ENCODE results near the gene FGF13. TPM values are rescaled to one million over a fixed set of nuclear protein-coding genes. Genes with fewer than 3 reads are reported as not detected.
A peak's percentile ranks its signal among the peaks of the same experiment; 100 is the strongest.

The FGF13 gene
- total RNA-seq: 59.1 TPM
- polyA plus RNA-seq: 10.5 TPM

DNA sequence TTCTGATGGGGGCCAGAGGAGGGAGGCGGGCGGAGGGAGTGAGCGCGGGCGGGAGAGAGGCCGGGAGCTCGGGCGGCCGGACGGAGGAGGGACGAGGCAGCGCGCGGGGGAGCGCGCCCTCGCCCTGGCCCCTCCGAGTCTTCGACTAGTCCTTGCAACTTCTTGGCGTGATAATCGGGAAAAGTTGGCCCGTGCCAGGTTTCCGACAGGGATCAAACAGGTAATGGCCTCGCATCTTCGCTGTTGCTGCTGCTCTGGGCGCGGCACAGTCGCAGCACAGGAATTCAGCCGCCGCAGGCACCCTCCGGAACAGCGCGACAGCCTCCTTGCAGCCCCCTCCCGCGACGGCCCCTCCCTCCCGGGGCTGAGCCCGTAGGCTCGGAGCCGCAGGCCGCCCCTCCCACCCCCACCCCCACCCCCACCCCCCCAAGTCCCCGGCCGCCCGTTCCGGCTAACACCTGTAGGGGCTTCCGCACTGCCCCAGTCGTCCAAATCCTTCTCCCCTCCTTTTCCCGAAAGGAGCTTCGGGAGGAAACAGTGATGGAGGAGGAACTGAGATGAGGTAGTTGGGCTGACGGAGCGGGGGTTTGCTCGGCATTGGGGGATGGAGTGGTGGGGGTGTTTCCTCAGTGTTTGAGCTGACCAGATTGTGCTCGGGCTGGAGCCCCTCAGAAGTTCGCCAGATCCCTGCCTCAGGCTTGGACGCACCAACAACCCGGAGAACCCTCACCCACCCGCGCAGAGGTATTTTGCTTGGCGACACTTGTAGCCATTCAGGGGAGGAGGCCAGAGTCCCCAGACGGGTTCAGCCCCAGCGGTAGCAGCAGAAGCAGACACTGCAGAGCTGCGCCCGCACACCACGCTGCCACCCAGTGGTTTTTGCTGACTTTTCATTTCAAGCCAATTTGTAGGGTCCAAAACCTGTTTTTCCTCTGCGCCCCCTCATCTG lies at the start of gene FGF13:
Gene FGF13, minus strand, starts transcription at position 319 of the 949 bp plus-strand sequence. CDS start 714 bp downstream, outside the sequence.
- H3K36me3 ChIP-seq (ENCODE audit: insufficient read depth): no peaks in the 10 kb centered on the region
- under 1% methylated on average over 52 of the region's 65 CpGs for WGBS
- peak within 1 kb of the TSS; percentile 43 for H3K4me3 ChIP-seq (ENCODE audit: low read depth, low read length)
- H3K4me1 ChIP-seq (ENCODE audit: insufficient read depth): no peaks in the 10 kb centered on the region
- no peak within 1 kb of the TSS for H3K27ac ChIP-seq (ENCODE audit: low read depth)
- DNase-seq (ENCODE audit: extremely low spot score): no peak

DNA sequence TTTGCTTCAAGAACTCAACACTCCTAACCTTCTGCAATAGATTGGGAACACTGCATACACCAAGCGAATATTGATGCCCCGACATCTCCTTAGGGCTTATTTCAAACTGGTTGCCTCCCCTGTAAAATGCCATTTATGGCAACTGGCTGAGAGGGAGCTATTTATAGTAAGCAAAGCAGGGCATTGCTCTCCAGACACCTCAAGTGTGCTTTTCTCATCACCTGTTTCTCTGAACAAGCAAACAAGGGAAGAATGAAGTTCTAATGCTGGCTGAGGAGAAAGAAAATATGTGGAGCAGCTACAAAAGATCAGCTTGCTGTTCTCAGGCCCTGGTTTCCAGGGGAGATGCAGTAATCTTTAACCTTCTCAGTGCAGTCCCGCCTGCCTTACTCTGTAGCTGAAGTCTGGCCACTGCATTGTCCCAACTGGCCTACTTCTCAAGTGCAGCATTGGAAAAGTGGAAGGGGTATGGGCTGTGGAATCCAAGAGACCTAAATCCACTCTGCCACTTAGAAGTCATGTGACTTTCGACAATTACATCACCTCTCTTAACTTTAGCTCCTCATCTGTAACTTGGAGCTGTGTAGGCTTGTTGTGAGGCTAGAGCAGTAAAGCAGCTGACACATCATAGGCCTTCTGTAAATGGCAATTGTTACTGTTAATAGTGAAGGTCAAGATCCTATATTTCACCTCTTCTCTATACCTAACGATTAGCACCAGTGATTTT lies 47.9 kb upstream of the FGF13 start:
- no peak overlapping the region for H3K4me3 ChIP-seq (ENCODE audit: low read depth, low read length)
- no peaks in the 10 kb centered on the region for H3K36me3 ChIP-seq (ENCODE audit: insufficient read depth)
- no peak for DNase-seq (ENCODE audit: extremely low spot score)
- no peak overlapping the region for H3K27ac ChIP-seq (ENCODE audit: low read depth)
- 72% methylated on average over 5 of the region's 5 CpGs for WGBS
- H3K4me1 ChIP-seq (ENCODE audit: insufficient read depth): no peaks in the 10 kb centered on the region

GRCh38 chrX:138756234-138756633 lies 44.7 kb upstream of the FGF13 start:
- H3K36me3 ChIP-seq (ENCODE audit: insufficient read depth): no peaks in the 10 kb centered on the region
- no peaks in the 10 kb centered on the region for H3K4me1 ChIP-seq (ENCODE audit: insufficient read depth)
- WGBS: 0% methylated on average over 2 of the region's 2 CpGs
- DNase-seq (ENCODE audit: extremely low spot score): no peak
- H3K4me3 ChIP-seq (ENCODE audit: low read depth, low read length): no peak overlapping the region
- H3K27ac ChIP-seq (ENCODE audit: low read depth): no peak overlapping the region

DNA sequence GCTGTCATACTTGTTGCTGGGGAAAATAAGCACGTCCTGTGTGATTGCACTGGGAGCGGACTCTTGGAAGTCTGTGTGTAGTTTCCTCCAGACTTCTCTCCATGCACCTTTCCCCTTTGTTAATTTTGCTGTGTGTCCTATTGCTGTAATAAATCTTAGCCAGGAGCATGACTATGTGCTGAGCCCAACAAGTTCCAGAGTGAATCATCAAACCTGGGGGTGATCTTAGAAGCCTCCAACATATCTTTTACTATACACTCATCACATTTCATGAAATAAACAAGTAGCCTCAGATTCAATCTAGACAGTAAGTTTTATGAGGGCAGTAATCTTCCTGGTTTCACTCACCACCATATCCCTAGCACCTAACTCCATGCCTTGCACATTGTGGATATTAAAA lies 43.3 kb upstream of the FGF13 start:
- WGBS: 80% methylated on average over 2 of the region's 2 CpGs
- DNase-seq (ENCODE audit: extremely low spot score): no peak

DNA sequence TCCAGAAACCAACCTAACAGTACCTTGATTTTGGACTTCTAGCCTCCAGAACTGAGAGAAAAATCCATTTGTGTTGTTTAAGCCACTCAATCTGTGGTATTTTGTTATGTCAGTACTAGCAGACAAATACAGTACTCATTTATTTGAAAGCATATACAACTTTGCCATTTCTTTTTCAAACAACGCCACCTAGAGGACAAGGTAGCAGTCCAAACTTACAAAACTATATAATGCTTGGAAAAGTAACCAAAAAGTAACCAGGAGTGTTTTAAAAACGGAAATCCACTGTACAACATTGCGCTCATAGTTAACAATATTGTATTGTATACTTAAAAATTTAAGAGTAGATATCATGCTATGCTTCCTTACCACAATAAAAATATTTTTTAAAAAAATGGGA lies 37.0 kb upstream of the FGF13 start:
- no peak overlapping the region for H3K27ac ChIP-seq (ENCODE audit: low read depth)
- no peak for DNase-seq (ENCODE audit: extremely low spot score)
- no peaks in the 10 kb centered on the region for H3K36me3 ChIP-seq (ENCODE audit: insufficient read depth)
- H3K4me1 ChIP-seq (ENCODE audit: insufficient read depth): no peaks in the 10 kb centered on the region
- 39% methylated on average over 3 of the region's 3 CpGs for WGBS
- H3K4me3 ChIP-seq (ENCODE audit: low read depth, low read length): no peak overlapping the region

More for the DNA sequence above, 43.3 kb upstream of the FGF13 start:
- H3K27ac ChIP-seq (ENCODE audit: low read depth): no peak overlapping the region
- H3K4me1 ChIP-seq (ENCODE audit: insufficient read depth): no peaks in the 10 kb centered on the region
- H3K36me3 ChIP-seq (ENCODE audit: insufficient read depth): no peaks in the 10 kb centered on the region
- H3K4me3 ChIP-seq (ENCODE audit: low read depth, low read length): no peak overlapping the region

GRCh38 chrX:138745196-138745595 lies 33.7 kb upstream of the FGF13 start:
- no peaks in the 10 kb centered on the region for H3K4me1 ChIP-seq (ENCODE audit: insufficient read depth)

DNA sequence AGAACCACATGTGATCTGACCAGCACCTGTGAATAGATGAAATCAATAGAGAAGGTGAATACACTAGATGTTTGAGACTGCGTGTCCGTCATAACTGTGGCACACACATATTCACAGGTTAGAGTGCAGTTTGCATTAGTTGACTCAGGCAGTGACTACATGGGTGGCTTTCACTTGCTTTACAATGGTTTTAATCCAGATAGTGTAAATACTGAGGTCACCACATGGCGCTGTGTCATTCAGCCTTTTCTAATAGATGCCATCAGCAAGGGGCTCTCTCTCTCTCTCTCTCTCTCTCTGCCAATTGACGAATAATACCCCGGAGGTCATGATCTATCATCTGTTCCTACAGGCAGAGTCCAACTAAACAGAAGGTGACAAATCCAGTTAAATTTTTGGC lies 30.7 kb upstream of the FGF13 start:
- Histone ChIP-seq H3K36me3 (ENCODE audit: insufficient read depth) (no peaks in the 10 kb centered on the region), H3K4me3 (ENCODE audit: low read depth, low read length) (no peak overlapping the region), H3K27ac (ENCODE audit: low read depth) (no peak overlapping the region), H3K4me1 (ENCODE audit: insufficient read depth) (no peaks in the 10 kb centered on the region)
- 96% methylated on average over 5 of the region's 5 CpGs for WGBS
- DNase-seq (ENCODE audit: extremely low spot score): no peak

More at GRCh38 chrX:138745196-138745595, 33.7 kb upstream of the FGF13 start:
- H3K36me3 ChIP-seq (ENCODE audit: insufficient read depth): no peaks in the 10 kb centered on the region
- WGBS: 2% methylated on average over 7 of the region's 7 CpGs
- no peak for DNase-seq (ENCODE audit: extremely low spot score)
- no peak overlapping the region for H3K27ac ChIP-seq (ENCODE audit: low read depth)
- no peak overlapping the region for H3K4me3 ChIP-seq (ENCODE audit: low read depth, low read length)

DNA sequence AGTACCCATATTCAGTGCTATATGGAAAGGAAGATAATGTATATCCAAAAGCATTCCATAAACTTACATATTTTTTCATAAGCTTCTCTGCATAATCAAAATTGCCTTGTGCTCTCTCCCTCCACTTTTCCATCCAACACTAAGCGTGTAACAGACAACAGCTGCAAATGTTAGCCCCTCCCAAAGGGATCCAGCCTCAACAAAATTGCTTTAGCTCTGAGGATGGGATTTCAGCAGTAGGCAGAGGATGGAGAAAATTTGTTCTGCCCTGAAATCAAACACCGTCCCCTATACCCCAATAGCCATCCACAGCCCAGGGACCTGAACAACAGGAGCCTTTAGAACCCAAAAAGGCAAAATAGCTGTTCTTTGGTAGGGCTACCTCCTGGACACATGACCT lies 28.8 kb upstream of the FGF13 start:
- WGBS: 92% methylated on average over 2 of the region's 2 CpGs
- DNase-seq (ENCODE audit: extremely low spot score): no peak
- no peaks in the 10 kb centered on the region for H3K36me3 ChIP-seq (ENCODE audit: insufficient read depth)

DNA sequence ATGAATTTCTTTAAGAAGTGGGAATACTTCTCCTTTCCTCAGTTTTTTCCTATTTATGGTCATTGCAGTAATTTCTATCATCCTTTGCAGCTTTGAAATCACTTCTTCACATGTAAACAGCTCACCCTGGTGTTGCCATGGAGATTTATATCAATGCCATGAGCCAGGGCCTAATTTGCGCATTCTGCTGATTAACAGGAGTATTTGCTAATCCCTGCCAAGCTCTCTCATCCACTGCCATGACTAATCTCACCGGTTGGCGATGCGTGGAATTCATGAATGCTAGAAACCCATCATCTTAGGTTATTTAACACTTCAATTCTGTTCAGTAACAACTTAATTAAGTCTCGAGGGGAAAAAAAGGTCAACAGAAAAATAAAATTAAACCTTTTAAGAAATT lies 11.8 kb upstream of the FGF13 start:
- 92% methylated on average over 5 of the region's 5 CpGs for WGBS
- Histone ChIP-seq H3K27ac (ENCODE audit: low read depth) (no peak overlapping the region), H3K4me1 (ENCODE audit: insufficient read depth) (no peaks in the 10 kb centered on the region), H3K4me3 (ENCODE audit: low read depth, low read length) (no peak overlapping the region), H3K36me3 (ENCODE audit: insufficient read depth) (no peaks in the 10 kb centered on the region)
- DNase-seq (ENCODE audit: extremely low spot score): no peak

More for the DNA sequence above, 28.8 kb upstream of the FGF13 start:
- H3K4me3 ChIP-seq (ENCODE audit: low read depth, low read length): no peak overlapping the region
- no peak overlapping the region for H3K27ac ChIP-seq (ENCODE audit: low read depth)
- no peaks in the 10 kb centered on the region for H3K4me1 ChIP-seq (ENCODE audit: insufficient read depth)

- Histone ChIP-seq H3K27ac (ENCODE audit: low read depth) (no peak overlapping the region), H3K4me3 (ENCODE audit: low read depth, low read length) (no peak overlapping the region), H3K36me3 (ENCODE audit: insufficient read depth) (no peaks in the 10 kb centered on the region), H3K4me1 (ENCODE audit: insufficient read depth) (no peaks in the 10 kb centered on the region)
- no peak for DNase-seq (ENCODE audit: extremely low spot score)
- WGBS: 33% methylated on average over 3 of the region's 3 CpGs
Measured at GRCh38 chrX:138719396-138719795, 7.9 kb upstream of the FGF13 start.

GRCh38 chrX:138718941-138719340 lies 7.4 kb upstream of the FGF13 start:
- no peak for DNase-seq (ENCODE audit: extremely low spot score)
- no peaks in the 10 kb centered on the region for H3K4me1 ChIP-seq (ENCODE audit: insufficient read depth)
- no peaks in the 10 kb centered on the region for H3K36me3 ChIP-seq (ENCODE audit: insufficient read depth)
- H3K4me3 ChIP-seq (ENCODE audit: low read depth, low read length): no peak overlapping the region
- H3K27ac ChIP-seq (ENCODE audit: low read depth): no peak overlapping the region
- WGBS: 40% methylated on average over 1 of the region's 1 CpG

- H3K36me3 ChIP-seq (ENCODE audit: insufficient read depth): no peaks in the 10 kb centered on the region
- peak overlapping the region; percentile 43 for H3K4me3 ChIP-seq (ENCODE audit: low read depth, low read length)
- WGBS: under 1% methylated on average over 50 of the region's 51 CpGs
- no peak overlapping the region for H3K27ac ChIP-seq (ENCODE audit: low read depth)
- H3K4me1 ChIP-seq (ENCODE audit: insufficient read depth): no peaks in the 10 kb centered on the region
- no peak for DNase-seq (ENCODE audit: extremely low spot score)
Measured at GRCh38 chrX:138710866-138711341, 613 bp downstream of the FGF13 start.

- no peaks in the 10 kb centered on the region for H3K36me3 ChIP-seq (ENCODE audit: insufficient read depth)
- 6% methylated on average over 25 of the region's 25 CpGs for WGBS
- no peak overlapping the region for H3K27ac ChIP-seq (ENCODE audit: low read depth)
- no peaks in the 10 kb centered on the region for H3K4me1 ChIP-seq (ENCODE audit: insufficient read depth)
- H3K4me3 ChIP-seq (ENCODE audit: low read depth, low read length): peak overlapping the region; percentile 43
- DNase-seq (ENCODE audit: extremely low spot score): no peak
Measured at GRCh38 chrX:138709886-138710791, 1.4 kb downstream of the FGF13 start.

All from urinary bladder (tissue), 4 donors.